ENCODE data around the gene ASXL2.

ASXL2 gene

GRCh38 chr2:25698752-25699151 lies 179.5 kb downstream of the ASXL2 start:
- POLR2A ChIA-PET = interaction anchor here (2.9 kb wide), 1 partner anchor 25 kb away, joined by 14 read pairs; the partner anchor contains the start of gene DTNB
- CTCF ChIA-PET = interaction anchor here (1.8 to 3.1 kb wide), 4 partner anchors 11 to 91 kb away, joined by 7 to 34 read pairs (median 17); no protein-coding TSS in a partner anchor
- TF ChIP-seq TARDBP (IDR thresholded peaks at IDR 0.05) (no peak), SP1 (IDR thresholded peaks at IDR 0.05) (no peak), PKNOX1 (IDR thresholded peaks at IDR 0.05) (no peak), FOXK2 (IDR thresholded peaks at IDR 0.05) (no peak), ELF4 (IDR thresholded peaks at IDR 0.05) (no peak), FOXA1 (IDR thresholded peaks at IDR 0.05) (no peak), HDGF (IDR thresholded peaks at IDR 0.05; ENCODE audit: borderline replicate concordance) (no peak), SUZ12 (IDR thresholded peaks at IDR 0.05) (no peak), CTBP1 (IDR thresholded peaks at IDR 0.05; ENCODE audit: borderline replicate concordance) (no peak), FOXM1 (IDR thresholded peaks at IDR 0.05; ENCODE audit: borderline replicate concordance) (no peak), ZNF384 (IDR thresholded peaks at IDR 0.05) (no peak), NFRKB (IDR thresholded peaks at IDR 0.05) (no peak), ARNT (IDR thresholded peaks at IDR 0.05) (no peak), L3MBTL2 (conservative IDR thresholded peaks at IDR 0.05) (no peak)
- no peak for DNase-seq (ENCODE audit: extremely low spot score)

DNA sequence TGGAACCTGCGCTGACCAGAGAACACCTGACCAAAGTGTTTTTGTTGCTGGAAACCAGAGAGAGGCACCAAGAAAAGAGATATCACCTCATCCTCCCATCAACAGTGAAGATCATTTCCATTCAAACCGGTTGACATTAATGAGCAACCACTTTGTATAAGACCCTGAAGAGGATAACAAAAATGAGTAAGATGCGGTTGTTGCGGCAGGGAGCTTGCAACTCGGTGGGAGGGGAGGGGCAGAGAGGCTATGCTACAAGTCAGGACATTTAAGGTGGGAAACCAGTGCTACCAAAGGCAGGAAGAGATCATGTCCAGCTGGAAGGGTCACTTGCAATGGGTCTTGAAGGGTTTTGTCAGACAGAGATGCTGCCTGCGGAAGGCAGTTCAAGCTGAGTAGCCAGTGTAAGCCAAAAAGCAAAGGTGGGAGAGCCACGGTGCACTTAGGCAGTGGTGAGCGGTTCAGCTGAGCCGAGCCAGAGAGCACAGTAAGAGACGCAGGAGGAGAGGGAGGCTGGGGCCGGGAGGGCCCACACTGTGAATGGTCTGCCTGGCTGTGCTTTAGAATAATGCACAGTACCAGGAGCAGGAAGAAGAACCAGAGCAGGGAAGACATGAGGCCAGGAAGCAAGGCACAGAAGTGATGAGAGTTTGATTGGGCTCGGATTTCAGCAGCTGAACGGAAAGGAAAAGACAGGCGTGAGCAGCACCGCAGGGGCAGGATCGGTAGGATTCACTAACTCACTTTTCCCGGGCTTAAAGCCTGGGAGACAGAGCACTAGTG lies 180.5 kb downstream of the ASXL2 start:
- no peak for DNase-seq (ENCODE audit: extremely low spot score)
- POLR2A ChIA-PET = interaction anchor here (2.9 kb wide), 1 partner anchor 24 kb away, joined by 14 read pairs; the partner anchor contains the start of gene DTNB
- TF ChIP-seq LEF1 (IDR thresholded peaks at IDR 0.05; ENCODE audit: borderline replicate concordance) (no peak), FOXM1 (IDR thresholded peaks at IDR 0.05; ENCODE audit: borderline replicate concordance) (no peak), SUZ12 (IDR thresholded peaks at IDR 0.05) (no peak), FOXA1 (IDR thresholded peaks at IDR 0.05) (no peak), TARDBP (IDR thresholded peaks at IDR 0.05) (no peak), ARNT (IDR thresholded peaks at IDR 0.05) (no peak), L3MBTL2 (conservative IDR thresholded peaks at IDR 0.05) (no peak), ELF4 (IDR thresholded peaks at IDR 0.05) (no peak), SP1 (IDR thresholded peaks at IDR 0.05) (no peak), NFRKB (IDR thresholded peaks at IDR 0.05) (no peak), BHLHE40 (IDR thresholded peaks at IDR 0.05; ENCODE audit: borderline replicate concordance) (no peak), FOXK2 (IDR thresholded peaks at IDR 0.05) (no peak), PKNOX1 (IDR thresholded peaks at IDR 0.05) (no peak)
- CTCF ChIA-PET = interaction anchor here (0.9 to 3.1 kb wide), 4 partner anchors 12 to 90 kb away, joined by 3 to 34 read pairs (median 17); no protein-coding TSS in a partner anchor

DNA sequence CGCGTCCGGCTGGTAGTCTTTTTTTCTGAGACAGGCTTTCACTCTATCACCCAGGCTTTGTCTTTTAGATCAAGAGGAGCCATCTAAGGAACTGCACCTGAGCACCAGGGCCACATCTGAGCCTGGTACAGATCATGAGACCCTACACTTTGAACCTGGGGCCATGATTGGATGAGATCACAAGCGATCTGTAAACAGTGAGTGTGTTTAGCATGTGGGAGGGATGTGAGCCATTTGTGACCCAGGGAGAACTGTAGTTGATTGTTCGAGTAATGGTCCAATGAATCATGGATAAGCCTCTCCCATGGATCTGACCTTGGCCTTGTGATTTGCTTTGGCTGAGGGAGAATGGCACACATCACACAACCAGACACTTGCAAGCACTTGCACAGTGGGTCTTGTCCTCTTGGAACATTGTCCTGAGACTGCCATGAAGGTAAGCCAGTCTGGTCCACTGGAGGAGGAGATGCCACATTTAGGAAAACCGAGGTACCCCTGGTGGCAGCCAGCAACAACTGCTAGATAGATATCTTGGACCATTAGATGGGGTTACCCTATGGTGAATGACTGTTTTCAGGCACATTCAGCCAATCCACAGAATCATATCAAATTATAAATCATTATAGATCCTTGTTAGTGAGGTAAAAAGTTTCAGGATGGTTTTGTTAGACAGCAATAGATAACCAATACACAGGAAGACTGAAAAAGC lies 185.4 kb downstream of the ASXL2 start:
- ChIA-PET CTCF (interaction anchor here (0.7 kb wide), 1 partner anchor 366 kb away, joined by 3 read pairs; no protein-coding TSS in a partner anchor), POLR2A (no interaction called here)
- DNase-seq (ENCODE audit: extremely low spot score) = no peak
- TF ChIP-seq SUZ12 (IDR thresholded peaks at IDR 0.05) (no peak), ZNF384 (IDR thresholded peaks at IDR 0.05) (no peak), CTBP1 (IDR thresholded peaks at IDR 0.05; ENCODE audit: borderline replicate concordance) (no peak), LEF1 (IDR thresholded peaks at IDR 0.05; ENCODE audit: borderline replicate concordance) (no peak), HDGF (IDR thresholded peaks at IDR 0.05; ENCODE audit: borderline replicate concordance) (no peak), SP1 (IDR thresholded peaks at IDR 0.05) (no peak), BHLHE40 (IDR thresholded peaks at IDR 0.05; ENCODE audit: borderline replicate concordance) (no peak), ARNT (IDR thresholded peaks at IDR 0.05) (no peak), ELF4 (IDR thresholded peaks at IDR 0.05) (no peak), NFRKB (IDR thresholded peaks at IDR 0.05) (no peak)

DNA sequence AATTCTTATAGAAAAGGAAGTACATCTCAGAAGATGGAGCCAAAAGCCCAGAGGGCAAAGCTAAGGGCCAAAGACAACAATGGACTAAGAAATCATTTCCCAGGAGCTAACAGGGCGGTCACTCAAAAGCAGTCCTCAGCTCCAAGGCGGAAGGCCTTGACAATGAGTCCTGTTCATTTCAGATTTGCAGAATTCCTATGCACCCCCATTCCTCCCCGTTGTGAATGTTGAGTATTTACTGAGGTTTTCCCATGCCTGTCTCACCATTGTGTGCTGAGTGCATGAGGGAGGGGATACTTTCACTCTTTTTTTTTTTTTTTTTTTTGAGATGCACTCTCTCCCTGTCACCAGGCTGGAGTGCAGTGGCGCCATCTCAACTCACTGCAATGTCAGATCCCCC lies 186.1 kb downstream of the ASXL2 start:
- TF ChIP-seq FOXA1 (IDR thresholded peaks at IDR 0.05) (no peak), ZNF384 (IDR thresholded peaks at IDR 0.05) (0 out of 2 replicates have a peak, but pooled peaks have one; percentile 38)
- ChIA-PET CTCF (interaction anchor here (0.7 to 1.8 kb wide), 2 partner anchors 8 to 366 kb away, joined by 3 to 4 read pairs; no protein-coding TSS in a partner anchor), POLR2A (no interaction called here)
- DNase-seq (ENCODE audit: extremely low spot score) = no peak

DNA sequence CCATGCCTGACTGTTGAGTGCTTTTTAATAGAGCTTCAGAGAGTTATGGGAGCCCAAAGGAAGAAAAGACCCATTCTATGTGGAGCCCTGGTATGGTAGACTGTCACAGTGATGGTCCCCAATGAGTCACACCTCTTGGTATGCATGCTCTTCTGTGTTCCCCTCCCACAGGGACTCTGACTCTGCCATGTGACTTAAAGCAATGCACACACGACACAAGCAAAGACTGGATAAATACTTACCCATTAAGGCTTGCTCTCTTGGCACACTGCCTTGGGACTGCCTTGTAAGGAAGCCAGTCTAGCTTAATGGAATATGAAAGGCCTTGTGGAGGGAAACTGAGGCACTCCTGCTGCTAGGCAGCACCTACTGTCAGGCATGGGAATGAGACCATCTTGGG lies 188.2 kb downstream of the ASXL2 start:
- ChIA-PET POLR2A (no interaction called here), CTCF (interaction anchor here (0.9 kb wide), 1 partner anchor 10 kb away, joined by 4 read pairs; no protein-coding TSS in a partner anchor)
- DNase-seq (ENCODE audit: extremely low spot score) = no peak
- TF ChIP-seq LEF1 (IDR thresholded peaks at IDR 0.05; ENCODE audit: borderline replicate concordance) (no peak), NFRKB (IDR thresholded peaks at IDR 0.05) (no peak), HDGF (IDR thresholded peaks at IDR 0.05; ENCODE audit: borderline replicate concordance) (no peak), ELF4 (IDR thresholded peaks at IDR 0.05) (no peak), BHLHE40 (IDR thresholded peaks at IDR 0.05; ENCODE audit: borderline replicate concordance) (no peak), FOXA1 (IDR thresholded peaks at IDR 0.05) (no peak), CTBP1 (IDR thresholded peaks at IDR 0.05; ENCODE audit: borderline replicate concordance) (no peak), SP1 (IDR thresholded peaks at IDR 0.05) (no peak), L3MBTL2 (conservative IDR thresholded peaks at IDR 0.05) (no peak), FOXK2 (IDR thresholded peaks at IDR 0.05) (no peak), ZNF384 (IDR thresholded peaks at IDR 0.05) (no peak), ARNT (IDR thresholded peaks at IDR 0.05) (no peak), FOXM1 (IDR thresholded peaks at IDR 0.05; ENCODE audit: borderline replicate concordance) (no peak), TARDBP (IDR thresholded peaks at IDR 0.05) (no peak), PKNOX1 (IDR thresholded peaks at IDR 0.05) (no peak), SUZ12 (IDR thresholded peaks at IDR 0.05) (no peak)
